ENCODE results near the gene ACOX3.

- no peak for TF ChIP-seq EP300 (IDR thresholded peaks at IDR 0.05; ENCODE audit: borderline replicate concordance in 1 of 2, low read depth in 1 of 2, low read length in 1 of 2)
- no peak for TF ChIP-seq POLR2AphosphoS5 (IDR thresholded peaks at IDR 0.05; ENCODE audit: low read depth, low read length)
Observed at GRCh38 chr4:8402640-8403039, 37.9 kb downstream of the ACOX3 start.
